HG02759 (cell line): ENCODE data around the gene TCN2.
"Not testable (repeated sequence)": the region's sequence is repeated elsewhere in the genome, so short reads cannot be mapped to it uniquely, and the experiment has no call there.

ENCODE experiments used
- ATAC-seq: cut with Tn5 transposase; IDR thresholded peaks from one replicate; pipeline ENCODE4 v1.9.1; 2021; ENCODE audit warnings: mild to moderate bottlenecking, moderate library complexity; ENCODE audit not compliant: unreplicated experiment

The TCN2 gene

DNA sequence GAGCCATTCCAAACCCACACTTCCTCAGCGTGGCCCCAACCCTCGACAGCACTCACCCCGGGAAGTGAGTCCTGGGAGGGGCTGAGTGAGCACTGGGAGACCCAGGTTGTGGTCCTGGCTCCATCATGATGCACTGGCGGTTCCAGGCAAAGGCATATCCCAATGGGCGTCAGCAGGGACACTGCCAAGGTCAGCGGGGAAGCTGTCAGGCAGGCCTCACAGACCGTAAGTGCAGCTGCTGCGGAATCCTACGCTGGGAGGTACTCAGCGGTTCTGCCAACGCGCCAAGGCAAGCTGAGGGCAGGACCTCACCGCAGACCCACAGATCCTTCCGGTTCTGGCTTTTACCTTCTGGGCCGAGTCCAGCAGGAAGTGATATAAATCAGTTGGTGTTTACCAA is 31.1 kb upstream of the TCN2 start:
- no peak for ATAC-seq

- no peak for ATAC-seq
These were observed 28.5 kb upstream of the TCN2 start for GRCh38 chr22:30578481-30578880.

- ATAC-seq: no peak
These were observed 26.1 kb upstream of the TCN2 start for GRCh38 chr22:30580896-30581295.

- no peak for ATAC-seq
These were observed 24.9 kb upstream of the TCN2 start for GRCh38 chr22:30582051-30582450.

DNA sequence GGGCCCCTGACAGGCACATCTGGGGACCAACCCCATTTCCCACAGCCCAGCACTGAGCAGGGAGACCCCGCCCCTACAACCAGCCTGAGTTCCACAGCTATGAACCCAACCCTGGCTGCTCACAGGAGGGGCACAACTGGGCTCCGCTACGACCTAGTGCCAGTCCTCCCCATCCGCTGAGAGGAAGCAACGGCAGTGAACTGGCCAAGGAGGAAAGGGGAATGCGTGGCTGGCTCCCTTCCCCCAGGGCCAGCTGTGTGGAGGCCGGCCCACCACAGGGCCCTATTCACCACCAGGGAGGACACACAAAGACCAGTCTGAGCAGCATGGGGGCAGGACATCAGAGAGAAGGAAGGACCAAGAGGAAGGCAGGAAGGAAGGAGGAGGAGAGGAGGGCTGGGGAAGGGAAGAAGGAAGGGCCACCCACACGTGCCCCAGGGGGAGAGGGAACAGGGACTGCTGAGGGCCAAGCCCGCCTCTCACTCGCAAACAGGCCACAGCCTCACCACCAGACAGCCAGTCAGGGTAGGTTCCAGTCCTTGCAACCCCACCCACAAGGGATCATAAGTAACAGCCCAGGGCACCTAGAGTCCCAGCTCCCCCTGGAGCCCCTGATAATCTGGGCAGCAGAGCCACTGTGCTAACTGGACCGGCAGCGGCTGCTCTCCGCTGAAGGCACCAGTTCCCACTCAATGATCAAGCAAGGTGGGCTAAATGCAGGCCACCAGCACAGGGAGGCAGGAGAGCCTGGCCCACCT is 24.0 kb upstream of the TCN2 start:
- ATAC-seq: no peak

GRCh38 chr22:30584441-30584840 is 22.5 kb upstream of the TCN2 start:
- ATAC-seq: no peak

DNA sequence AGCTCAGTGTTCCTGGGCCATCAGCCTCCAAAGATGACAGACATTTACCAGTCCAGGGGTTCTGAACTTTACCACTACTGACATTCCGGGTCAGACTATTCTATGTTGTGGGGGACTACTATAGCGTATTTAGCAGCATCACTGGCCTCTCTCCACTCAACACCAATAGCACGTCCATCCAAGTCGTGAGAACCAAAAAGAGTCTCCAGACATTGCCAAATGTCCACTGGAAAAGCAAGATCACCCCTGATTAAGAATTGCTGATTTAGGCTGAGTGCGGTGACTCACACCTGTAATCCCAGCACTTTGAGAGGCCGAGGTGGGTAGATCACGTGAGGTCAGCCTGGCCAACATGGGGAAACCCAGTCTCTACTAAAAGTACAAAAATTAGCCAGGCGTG is 20.6 kb upstream of the TCN2 start:
- ATAC-seq: no peak

GRCh38 chr22:30591191-30591587 is 15.8 kb upstream of the TCN2 start:
- ATAC-seq: no peak

DNA sequence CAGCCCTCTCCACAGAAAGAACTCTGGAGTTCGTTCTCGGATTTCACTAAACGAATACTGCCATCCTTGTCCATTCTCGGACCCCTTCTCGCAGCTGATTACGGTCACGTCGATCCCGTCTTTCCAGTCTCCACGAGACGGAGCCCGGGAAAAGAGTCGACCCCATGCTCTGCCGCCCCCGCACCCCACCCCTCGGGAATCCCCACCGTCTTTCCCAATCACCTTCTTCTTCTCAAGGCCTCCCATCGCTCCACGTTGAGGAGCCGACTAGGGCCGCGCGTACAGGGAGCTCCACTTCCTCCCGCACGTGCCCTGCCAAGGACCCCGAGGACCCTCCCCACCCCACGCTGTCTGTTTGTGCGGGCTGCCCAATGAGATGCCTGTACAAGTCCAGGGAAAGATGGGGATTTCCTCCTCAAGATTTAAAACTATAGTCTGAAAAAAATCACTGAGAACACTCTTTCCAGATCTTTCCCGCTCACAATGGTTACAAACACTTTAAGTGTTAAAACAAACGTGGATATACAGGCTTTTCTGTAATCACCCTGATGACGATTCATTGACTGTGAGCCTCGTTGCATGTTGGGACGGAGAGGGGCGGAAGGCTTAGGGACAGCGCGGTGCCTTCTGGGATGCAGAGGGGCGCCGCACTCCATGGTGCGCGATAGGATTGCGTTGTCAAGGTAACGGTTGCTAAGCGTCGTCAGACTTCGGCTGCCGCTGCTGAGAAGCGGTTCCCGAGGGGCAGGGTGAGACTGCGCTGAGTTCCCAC is 15.2 kb upstream of the TCN2 start, which contains the start of gene PES1:
Gene PES1 (minus strand): TSS at position 323 of the 772 bp plus-strand sequence. CDS start 77 bp downstream, at position 246.
- ATAC-seq: peak; percentile 98

GRCh38 chr22:30592360-30592713 is 14.6 kb upstream of the TCN2 start:
- not testable (repeated sequence) for ATAC-seq

GRCh38 chr22:30596199-30596598 is 10.8 kb upstream of the TCN2 start:
- no peak for ATAC-seq

GRCh38 chr22:30596886-30597285 is 10.1 kb upstream of the TCN2 start:
- ATAC-seq: no peak

GRCh38 chr22:30598986-30599385 is 8.0 kb upstream of the TCN2 start:
- no peak for ATAC-seq

DNA sequence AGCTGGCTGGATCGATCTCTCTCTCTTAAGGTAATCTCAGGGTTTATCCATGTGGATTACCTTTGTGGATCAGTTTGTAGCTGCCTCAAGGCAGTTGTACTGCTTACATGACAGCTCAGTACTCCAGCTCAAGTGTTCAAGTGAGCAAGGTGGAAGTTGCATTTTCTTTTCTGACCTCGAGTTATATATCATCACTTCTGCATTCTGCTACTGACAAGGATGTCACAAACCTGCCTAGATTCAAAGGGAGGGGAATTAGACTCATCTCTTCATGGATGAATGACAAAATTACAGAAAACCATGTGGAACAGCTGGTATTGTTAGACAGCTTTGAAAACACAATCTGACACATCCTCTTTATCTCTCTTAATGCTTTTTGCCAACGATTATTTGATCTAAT is 6.1 kb upstream of the TCN2 start:
- ATAC-seq: no peak

DNA sequence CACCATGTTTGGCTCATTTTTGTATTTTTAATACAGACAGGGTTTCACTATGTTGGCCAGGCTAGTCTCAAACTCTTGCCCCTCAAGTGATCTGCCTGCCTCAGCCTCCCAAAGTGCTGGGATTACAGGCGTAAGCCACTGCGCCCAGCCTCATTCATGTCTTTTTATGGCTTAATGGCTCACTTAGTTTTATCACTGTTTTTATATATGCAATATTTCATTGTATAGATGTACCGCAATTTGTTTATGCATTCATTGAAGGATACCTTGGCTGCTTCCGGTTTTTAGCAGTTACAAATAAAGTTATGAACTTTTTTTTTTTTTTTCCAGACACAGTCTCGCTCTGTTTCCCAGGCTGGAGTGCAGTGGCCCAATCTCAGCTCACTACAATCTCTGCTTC is 5.5 kb upstream of the TCN2 start:
- ATAC-seq: no peak

DNA sequence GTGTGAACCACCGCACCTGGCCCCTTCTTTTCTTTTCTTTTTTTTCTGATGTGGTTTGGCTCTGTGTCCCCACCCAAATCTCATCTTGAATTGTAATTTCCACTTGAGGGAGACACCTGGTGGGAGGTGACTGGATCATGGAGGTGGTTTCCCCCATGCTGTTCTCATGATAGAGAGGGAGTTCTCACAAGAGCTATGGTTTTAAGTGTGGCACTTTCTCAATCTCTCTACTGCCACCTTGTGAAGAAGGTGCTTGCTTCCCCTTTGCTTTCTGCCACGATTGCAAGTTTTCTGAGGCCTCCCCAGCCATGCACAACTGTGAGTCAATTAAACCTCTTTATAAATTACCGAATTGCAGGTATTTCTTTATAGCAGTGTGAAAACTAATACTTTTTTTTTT is 4.9 kb upstream of the TCN2 start:
- no peak for ATAC-seq

DNA sequence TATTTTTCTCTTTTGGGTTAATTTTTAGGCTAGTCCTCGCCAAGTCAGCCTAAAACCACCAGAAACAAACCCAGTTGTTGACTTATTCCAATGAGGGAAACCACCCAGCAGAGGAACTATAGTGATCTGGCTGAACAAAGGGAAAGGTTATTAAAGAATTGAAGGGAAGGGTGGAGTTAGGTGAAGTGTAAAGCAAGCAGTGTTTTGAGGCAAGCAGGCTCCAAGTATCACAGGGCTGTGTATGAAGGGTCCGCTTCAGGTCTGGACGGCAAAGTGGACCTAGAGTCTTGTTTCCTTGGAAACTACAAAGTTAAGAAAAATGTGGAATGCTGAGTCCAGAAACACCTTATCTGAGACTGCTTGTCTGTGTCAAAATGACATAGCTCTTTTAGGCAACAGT is 3.2 kb upstream of the TCN2 start:
- ATAC-seq: no peak

GRCh38 chr22:30604723-30605122 is 2.3 kb upstream of the TCN2 start:
- no peak for ATAC-seq

DNA sequence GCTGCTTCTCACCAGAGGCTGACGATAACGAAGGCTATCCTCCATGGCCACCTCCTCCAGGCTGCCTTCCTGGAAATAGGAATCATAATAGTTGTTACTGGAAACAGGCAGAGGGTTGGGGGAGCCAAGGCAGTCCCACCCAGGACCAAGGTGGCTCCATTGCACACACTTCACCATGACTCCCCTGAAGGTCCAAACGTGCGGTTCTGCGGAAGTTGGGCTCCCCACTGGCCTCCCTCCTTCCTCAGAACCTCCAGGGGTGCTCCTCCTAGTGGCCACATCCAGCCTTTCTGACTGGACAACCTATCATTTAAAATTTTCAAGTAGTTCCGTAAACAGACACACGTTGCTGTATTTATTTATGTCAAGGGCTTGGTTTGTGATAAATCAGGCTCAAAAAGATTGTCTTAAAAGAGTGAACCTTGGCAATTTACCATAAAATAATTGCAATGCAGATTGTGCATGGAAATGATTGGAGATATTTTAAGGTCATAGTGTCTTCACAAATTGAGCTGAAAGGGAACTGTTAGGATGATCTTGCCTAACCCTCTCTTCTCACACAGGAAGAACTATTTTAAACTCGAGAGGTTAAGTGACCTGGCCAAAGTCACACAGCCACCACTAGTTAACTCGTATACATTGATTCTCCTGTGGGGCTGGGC is 1.4 kb upstream of the TCN2 start:
- ATAC-seq: no peak

GRCh38 chr22:30607300-30607930 is 441 bp downstream of the TCN2 start:
- no peak for ATAC-seq

GRCh38 chr22:30607939-30608338 is 965 bp downstream of the TCN2 start:
- ATAC-seq: no peak
